H9 (cell line): ENCODE data around the gene PLD2. TPM values are rescaled to one million over a fixed set of nuclear protein-coding genes. Genes with fewer than 3 reads are reported as not detected.
A peak's percentile ranks its signal among the peaks of the same experiment; 100 is the strongest.
"Not testable (repeated sequence)": the region's sequence is repeated elsewhere in the genome, so short reads cannot be mapped to it uniquely, and the experiment has no call there.

Experiments
- DNase-seq: peaks from one replicate; pipeline ENCODE4 v3.0.0-alpha.2; 2017
- H2AFZ ChIP-seq: one replicate; pipeline ENCODE4 v1.6.1; 2013; ENCODE audit warnings: mild to moderate bottlenecking, low read length, control low read depth, moderate library complexity
- H2AK5ac ChIP-seq: 2 replicates; pipeline ENCODE4 v1.6.1; 2013; ENCODE audit warnings: low read length, control low read depth, mixed read lengths; ENCODE audit not compliant: insufficient read length
- H2BK120ac ChIP-seq: one replicate; pipeline ENCODE4 v1.6.1; 2013; ENCODE audit warnings: low read depth, mild to moderate bottlenecking, low read length, control low read depth, inconsistent platforms; ENCODE audit not compliant: poor library complexity, severe bottlenecking
- H2BK12ac ChIP-seq: 2 replicates; pipeline ENCODE4 v1.6.1; 2013; ENCODE audit warnings: low read length, control low read depth, mixed read lengths, low read depth; ENCODE audit not compliant: insufficient read length
- H2BK15ac ChIP-seq: 2 replicates; pipeline ENCODE4 v1.6.1; 2013; ENCODE audit warnings: low read depth, low read length, control low read depth
- H2BK20ac ChIP-seq: one replicate; pipeline ENCODE4 v1.6.1; 2013; ENCODE audit warnings: low read depth, mild to moderate bottlenecking, low read length, control low read depth, inconsistent platforms; ENCODE audit not compliant: poor library complexity, severe bottlenecking
- H2BK5ac ChIP-seq: 2 replicates; pipeline ENCODE4 v1.6.1; 2013; ENCODE audit warnings: low read length, control low read depth, mixed read lengths; ENCODE audit not compliant: insufficient read length
- H3K14ac ChIP-seq: 2 replicates; pipeline ENCODE4 v1.6.1; 2013; ENCODE audit warnings: low read length, control low read depth; ENCODE audit not compliant: insufficient read depth
- H3K18ac ChIP-seq: 2 replicates; pipeline ENCODE4 v1.6.1; 2013; ENCODE audit warnings: low read depth, mild to moderate bottlenecking, mixed read lengths, low read length, control low read depth; ENCODE audit not compliant: insufficient read length
- H3K23ac ChIP-seq: 2 replicates; pipeline ENCODE4 v1.6.1; 2013; ENCODE audit warnings: low read length, control low read depth, mixed read lengths, low read depth; ENCODE audit not compliant: insufficient read length
- H3K23me2 ChIP-seq: 2 replicates; pipeline ENCODE4 v1.6.1; 2013; ENCODE audit warnings: low read depth, mild to moderate bottlenecking, mixed read lengths, low read length, control low read depth; ENCODE audit not compliant: insufficient read length, poor library complexity, severe bottlenecking
- H3K27ac ChIP-seq: 2 replicates; pipeline ENCODE4 v1.5.1; 2013; ENCODE audit warnings: low read length, control low read depth, mixed read lengths, low read depth; ENCODE audit not compliant: insufficient read length
- H3K27me3 ChIP-seq: 2 replicates; pipeline ENCODE4 v1.6.1; 2013; ENCODE audit warnings: low read length, control low read depth, inconsistent platforms; ENCODE audit not compliant: insufficient read depth
- H3K4ac ChIP-seq: 2 replicates; pipeline ENCODE4 v1.6.1; 2013; ENCODE audit warnings: low read depth, mild to moderate bottlenecking, control low read depth, inconsistent platforms, low read length, moderate library complexity
- H3K4me1 ChIP-seq: 2 replicates; pipeline ENCODE4 v1.6.1; 2013; ENCODE audit warnings: low read length, control low read depth, inconsistent platforms; ENCODE audit not compliant: insufficient read depth
- H3K4me2 ChIP-seq: 2 replicates; pipeline ENCODE4 v1.6.1; 2013; ENCODE audit warnings: low read length, control low read depth, mixed read lengths; ENCODE audit not compliant: insufficient read length, insufficient read depth
- H3K56ac ChIP-seq: 2 replicates; pipeline ENCODE4 v1.6.1; 2013; ENCODE audit warnings: low read depth, mild to moderate bottlenecking, mixed read lengths, low read length, control low read depth; ENCODE audit not compliant: insufficient read length
- H3K79me1 ChIP-seq: 2 replicates; pipeline ENCODE4 v1.6.1; 2013; ENCODE audit warnings: low read depth, mild to moderate bottlenecking, moderate library complexity, low read length, control low read depth, inconsistent platforms; ENCODE audit not compliant: insufficient read depth, poor library complexity, severe bottlenecking
- H3K79me2 ChIP-seq: 2 replicates; pipeline ENCODE4 v1.6.1; 2013; ENCODE audit warnings: low read length, control low read depth, inconsistent platforms; ENCODE audit not compliant: insufficient read depth
- H3K9ac ChIP-seq: 2 replicates; pipeline ENCODE4 v1.6.1; 2013; ENCODE audit warnings: low read length, control low read depth, mixed read lengths; ENCODE audit not compliant: insufficient read length; ENCODE audit errors: extremely low read depth
- H3K9me3 ChIP-seq: one replicate; pipeline ENCODE4 v1.6.1; 2013; ENCODE audit warnings: low read depth, low read length, inconsistent platforms; ENCODE audit not compliant: control insufficient read depth
- H3T11ph ChIP-seq: one replicate; pipeline ENCODE4 v1.6.1; 2013; ENCODE audit warnings: mild to moderate bottlenecking, low read length, control low read depth, inconsistent platforms
- H4K20me1 ChIP-seq: one replicate; pipeline ENCODE4 v1.6.1; 2013; ENCODE audit not compliant: control insufficient read depth, insufficient read length, insufficient read depth
- H4K5ac ChIP-seq: 2 replicates; pipeline ENCODE4 v1.6.1; 2013; ENCODE audit warnings: low read depth, mild to moderate bottlenecking, mixed read lengths, low read length, control low read depth; ENCODE audit not compliant: insufficient read length
- H4K8ac ChIP-seq: replicated peaks from 2 replicates; pipeline ENCODE4 v1.6.1; 2013; ENCODE audit warnings: low read length, control low read depth, mixed read lengths, low read depth; ENCODE audit not compliant: insufficient read length
- H4K91ac ChIP-seq: 2 replicates; pipeline ENCODE4 v1.6.1; 2013; ENCODE audit warnings: low read depth, mild to moderate bottlenecking, moderate library complexity, mixed read lengths, low read length, control low read depth; ENCODE audit not compliant: insufficient read length
- H3K27ac Mint-ChIP-seq, 3 experiments: 2 replicates in 2 of 3; 3 replicates in 1 of 3; pipeline ENCODE4 v1.8.0; 2020 to 2021; ENCODE audit warnings: mixed read lengths in 3 of 3, mild to moderate bottlenecking in 1 of 3, moderate library complexity in 1 of 3
- H3K27me3 Mint-ChIP-seq: 2 replicates; pipeline ENCODE4 v1.8.0; 2021; ENCODE audit warnings: low read depth, mild to moderate bottlenecking, moderate library complexity, mixed read lengths
- H3K36me3 Mint-ChIP-seq, 3 experiments: 2 replicates in 2 of 3; 3 replicates in 1 of 3; pipeline ENCODE4 v1.8.0; 2020 to 2021; ENCODE audit warnings: low read depth in 3 of 3, mixed read lengths in 3 of 3; ENCODE audit not compliant: insufficient read depth in 1 of 3
- H3K4me1 Mint-ChIP-seq, 2 experiments: 2 replicates each; pipeline ENCODE4 v1.8.0; 2020; ENCODE audit warnings: mixed read lengths in 2 of 2
- H3K4me3 Mint-ChIP-seq, 2 experiments: 2 replicates in 1 of 2; 3 replicates in 1 of 2; pipeline ENCODE4 v1.8.0; 2020 to 2021; ENCODE audit warnings: mild to moderate bottlenecking in 2 of 2, mixed read lengths in 2 of 2, moderate library complexity in 1 of 2
- H3K9me3 Mint-ChIP-seq, 2 experiments: 2 replicates in 1 of 2; 3 replicates in 1 of 2; pipeline ENCODE4 v1.8.0; 2020; ENCODE audit warnings: mild to moderate bottlenecking in 2 of 2, mixed read lengths in 2 of 2, moderate library complexity in 1 of 2
- CTCF ChIP-seq: fragments of 200-600 bp; sonication (generic); conservative IDR thresholded peaks from 3 replicates; pipeline ENCODE4 v1.8.0; 2021; ENCODE audit warnings: antibody characterized with exemption, mild to moderate bottlenecking
- WGBS: extraction: QIAGEN DNeasy Blood & Tissue Kit; methylation state at CpG from one replicate; pipeline ENCODE4 v1.1.7; 2013; ENCODE audit warnings: missing lambda C conversion rate, low lambda C conversion rate, mixed read lengths; ENCODE audit not compliant: insufficient read length; ENCODE audit errors: extremely low coverage; 5-methylcytosine and 5-hydroxymethylcytosine counted together
- total RNA-seq: library from RNA; stranded (reverse); gene quantifications from 2 replicates; pipeline ENCODE4 v1.2.1, GENCODE V29; 2021

Gene PLD2
- total RNA-seq, 1 experiment from 2014 or later, result 63.3 TPM

- H3K79me1 ChIP-seq, result no peaks in the 10 kb centered on the region
- H2BK15ac ChIP-seq, result no peak overlapping the region
- no peak overlapping the region for H3K9ac ChIP-seq
- peak overlapping the region; percentile 77 to 92 (median 83) for H3K27ac Mint-ChIP-seq
- no peaks in the 10 kb centered on the region for H3K27me3 ChIP-seq
- no peak overlapping the region for H3K23ac ChIP-seq
- peak overlapping the region in 1 of 2 experiments; percentile 10; a peak in 2 of 5 replicates for H3K4me3 Mint-ChIP-seq
- H2AFZ ChIP-seq, result no peak overlapping the region
- no peaks in the 10 kb centered on the region for H3K27me3 Mint-ChIP-seq
- no peak overlapping the region for H3K27ac ChIP-seq
- no peak overlapping the region for H3K14ac ChIP-seq
- DNase-seq, result no peak
- no peak overlapping the region for H3T11ph ChIP-seq
- H3K56ac ChIP-seq, result no peak overlapping the region
- H4K8ac ChIP-seq, result no peak overlapping the region
- no peak for TF ChIP-seq CTCF
- H3K36me3 Mint-ChIP-seq, result peaks cover 0 to 17% (median 5%) of the 10 kb centered on the region in 3 experiments; a peak in 5 of 7 replicates
- H3K18ac ChIP-seq, result no peak overlapping the region
- no peaks in the 10 kb centered on the region for H3K79me2 ChIP-seq
- peaks cover 21% of the 10 kb centered on the region; the same call in 1 of the 2 replicates for H3K4me1 ChIP-seq
- WGBS, result no CpG with 5 or more reads among the region's 7 CpGs
- H3K23me2 ChIP-seq, result no peaks in the 10 kb centered on the region
- no peak overlapping the region for H2BK12ac ChIP-seq
- peaks cover 64 to 66% of the 10 kb centered on the region in 2 experiments for H3K4me1 Mint-ChIP-seq
- H4K91ac ChIP-seq, result no peak overlapping the region
- H2AK5ac ChIP-seq, result no peak overlapping the region
- no peaks in the 10 kb centered on the region for H4K20me1 ChIP-seq
- no peak overlapping the region for H3K4ac ChIP-seq
- H3K9me3 ChIP-seq, result no peaks in the 10 kb centered on the region
- H2BK20ac ChIP-seq, result no peak overlapping the region
- H4K5ac ChIP-seq, result no peak overlapping the region
- H2BK120ac ChIP-seq, result no peak overlapping the region
- no peak overlapping the region for H2BK5ac ChIP-seq
- no peak overlapping the region for H3K4me2 ChIP-seq
- no peaks in the 10 kb centered on the region for H3K9me3 Mint-ChIP-seq
Measured at GRCh38 chr17:4856937-4857314, 50.0 kb downstream of the PLD2 start.

GRCh38 chr17:4857347-4857746 is 50.4 kb downstream of the PLD2 start:
- not testable (repeated sequence) for H3K4ac ChIP-seq, H2BK12ac ChIP-seq, DNase-seq, H3K56ac ChIP-seq, H3K23ac ChIP-seq, H2AFZ ChIP-seq, H3K14ac ChIP-seq, H3T11ph ChIP-seq, H4K91ac ChIP-seq, H3K18ac ChIP-seq, H3K9ac ChIP-seq, H4K20me1 ChIP-seq, H3K9me3 ChIP-seq, H3K27me3 Mint-ChIP-seq, H4K5ac ChIP-seq, H3K79me2 ChIP-seq, H3K27me3 ChIP-seq, H2BK15ac ChIP-seq, H3K9me3 Mint-ChIP-seq, H2AK5ac ChIP-seq, H2BK5ac ChIP-seq, H2BK20ac ChIP-seq, H2BK120ac ChIP-seq, H3K79me1 ChIP-seq, H3K23me2 ChIP-seq, H3K27ac ChIP-seq, H4K8ac ChIP-seq
- peak overlapping the region in 1 of 2 experiments; percentile 10; a peak in 2 of 5 replicates for H3K4me3 Mint-ChIP-seq
- H3K36me3 Mint-ChIP-seq, result peaks cover 0 to 17% (median 5%) of the 10 kb centered on the region in 3 experiments; a peak in 5 of 7 replicates
- peaks cover 21% of the 10 kb centered on the region; the same call in 1 of the 2 replicates for H3K4me1 ChIP-seq
- H3K4me1 Mint-ChIP-seq, result peaks cover 60 to 62% of the 10 kb centered on the region in 2 experiments
- peak overlapping the region; percentile 78 to 92 (median 92) for H3K27ac Mint-ChIP-seq
- H3K4me2 ChIP-seq, result peak overlapping the region; percentile 26
- no CpG with 5 or more reads among the region's 7 CpGs for WGBS
